ENCODE measurements around the gene RASAL3.

The RASAL3 gene

GRCh38 chr19:15433519-15434069 is 30.8 kb downstream of the RASAL3 start:
- DNase-seq (ENCODE audit: low spot score) (no peak), ATAC-seq (ENCODE audit: low read depth) (no peak)
- Histone ChIP-seq H3K9me3 (ENCODE audit: severe bottlenecking) (no peaks in the 10 kb centered on the region), H3K27me3 (ENCODE audit: insufficient read depth, poor library complexity, severe bottlenecking) (no peaks in the 10 kb centered on the region), H3K4me1 (ENCODE audit: insufficient read depth, poor library complexity, severe bottlenecking) (peaks cover 4% of the 10 kb centered on the region), H3K27ac (ENCODE audit: poor library complexity, severe bottlenecking) (no peak overlapping the region), H3K4me3 (ENCODE audit: severe bottlenecking) (peak overlapping the region; percentile 86), H3K36me3 (ENCODE audit: low read depth) (peaks cover 10% of the 10 kb centered on the region; the same call in 1 of the 2 replicates)
- TF ChIP-seq CTCF (IDR thresholded peaks at IDR 0.05; ENCODE audit: poor library complexity, severe bottlenecking) = no peak

- peak; percentile 85 for DNase-seq (ENCODE audit: low spot score)
- Histone ChIP-seq H3K27me3 (ENCODE audit: insufficient read depth, poor library complexity, severe bottlenecking) (no peaks in the 10 kb centered on the region), H3K27ac (ENCODE audit: poor library complexity, severe bottlenecking) (peak overlapping the region; percentile 36), H3K4me1 (ENCODE audit: insufficient read depth, poor library complexity, severe bottlenecking) (peaks cover 4% of the 10 kb centered on the region), H3K36me3 (ENCODE audit: low read depth) (peaks cover 18% of the 10 kb centered on the region; the same call in 1 of the 2 replicates), H3K4me3 (ENCODE audit: severe bottlenecking) (peak overlapping the region; percentile 86), H3K9me3 (ENCODE audit: severe bottlenecking) (no peaks in the 10 kb centered on the region)
- TF ChIP-seq CTCF (IDR thresholded peaks at IDR 0.05; ENCODE audit: poor library complexity, severe bottlenecking) = no peak
- ATAC-seq (ENCODE audit: low read depth) = peak; percentile 77
Observed at GRCh38 chr19:15432629-15433518, 31.5 kb downstream of the RASAL3 start.

- ATAC-seq (ENCODE audit: low read depth) (no peak), DNase-seq (ENCODE audit: low spot score) (peak; percentile 58)
- peaks cover 26% of the 10 kb centered on the region for H3K36me3 ChIP-seq (ENCODE audit: low read depth)
- H3K9me3 ChIP-seq (ENCODE audit: severe bottlenecking) = no peaks in the 10 kb centered on the region
- no peaks in the 10 kb centered on the region for H3K27me3 ChIP-seq (ENCODE audit: insufficient read depth, poor library complexity, severe bottlenecking)
- no peak for TF ChIP-seq CTCF (IDR thresholded peaks at IDR 0.05; ENCODE audit: poor library complexity, severe bottlenecking)
- peak overlapping the region; percentile 86 for H3K4me3 ChIP-seq (ENCODE audit: severe bottlenecking)
- H3K4me1 ChIP-seq (ENCODE audit: insufficient read depth, poor library complexity, severe bottlenecking) = peaks cover 4% of the 10 kb centered on the region
- H3K27ac ChIP-seq (ENCODE audit: poor library complexity, severe bottlenecking) = peak overlapping the region; percentile 57
Observed at GRCh38 chr19:15432018-15432494, 32.3 kb downstream of the RASAL3 start.

- peak overlapping the region; percentile 57 for H3K27ac ChIP-seq (ENCODE audit: poor library complexity, severe bottlenecking)
- no peaks in the 10 kb centered on the region for H3K27me3 ChIP-seq (ENCODE audit: insufficient read depth, poor library complexity, severe bottlenecking)
- peaks cover 4% of the 10 kb centered on the region for H3K4me1 ChIP-seq (ENCODE audit: insufficient read depth, poor library complexity, severe bottlenecking)
- peak overlapping the region; percentile 86 for H3K4me3 ChIP-seq (ENCODE audit: severe bottlenecking)
- no peak for DNase-seq (ENCODE audit: low spot score)
- ATAC-seq (ENCODE audit: low read depth) = no peak
- H3K36me3 ChIP-seq (ENCODE audit: low read depth) = peaks cover 31% of the 10 kb centered on the region
- H3K9me3 ChIP-seq (ENCODE audit: severe bottlenecking) = no peaks in the 10 kb centered on the region
- TF ChIP-seq CTCF (IDR thresholded peaks at IDR 0.05; ENCODE audit: poor library complexity, severe bottlenecking) = no peak
Observed at GRCh38 chr19:15431396-15432017, 32.8 kb downstream of the RASAL3 start.

All from RWPE2 (cell line).